Mononuclear cell (primary cell): ENCODE data around the gene ST3GAL5. TPM values are rescaled to one million over a fixed set of nuclear protein-coding genes. Genes with fewer than 3 reads are reported as not detected.
"Not testable (repeated sequence)": the region's sequence is repeated elsewhere in the genome, so short reads cannot be mapped to it uniquely, and the experiment has no call there.

ENCODE experiments used
- H3K27me3 ChIP-seq: 2 replicates; pipeline ENCODE4 v1.6.0; 2011; ENCODE audit warnings: low read length, control low read depth; ENCODE audit not compliant: insufficient read depth
- H3K4me1 ChIP-seq: 2 replicates; pipeline ENCODE4 v1.5.1; 2011; ENCODE audit warnings: mild to moderate bottlenecking, low read length, control low read depth; ENCODE audit not compliant: insufficient read depth
- H3K4me3 ChIP-seq: 2 replicates; pipeline ENCODE4 v1.5.1; 2011; ENCODE audit warnings: mild to moderate bottlenecking, low read length, moderate library complexity
- H3K9me3 ChIP-seq: 2 replicates; pipeline ENCODE4 v1.5.1; 2011; ENCODE audit warnings: low read depth, mild to moderate bottlenecking, control low read depth, low read length
- total RNA-seq: library from RNA; depleted of rRNA; stranded (reverse); fragments of >200 nt; gene quantifications from one replicate; pipeline ENCODE4 v1.2.3, GENCODE V29; 2012

Gene ST3GAL5
- total RNA-seq, 1 donor, result 54.7 TPM

- Histone ChIP-seq H3K4me1 (peaks cover 62% of the 10 kb centered on the region), H3K27me3 (no peaks in the 10 kb centered on the region), H3K9me3 (no peaks in the 10 kb centered on the region), H3K4me3 (peak overlapping the region; percentile 89)
These were observed 964 bp upstream of the ST3GAL5 start for GRCh38 chr2:85889627-85890281.

DNA sequence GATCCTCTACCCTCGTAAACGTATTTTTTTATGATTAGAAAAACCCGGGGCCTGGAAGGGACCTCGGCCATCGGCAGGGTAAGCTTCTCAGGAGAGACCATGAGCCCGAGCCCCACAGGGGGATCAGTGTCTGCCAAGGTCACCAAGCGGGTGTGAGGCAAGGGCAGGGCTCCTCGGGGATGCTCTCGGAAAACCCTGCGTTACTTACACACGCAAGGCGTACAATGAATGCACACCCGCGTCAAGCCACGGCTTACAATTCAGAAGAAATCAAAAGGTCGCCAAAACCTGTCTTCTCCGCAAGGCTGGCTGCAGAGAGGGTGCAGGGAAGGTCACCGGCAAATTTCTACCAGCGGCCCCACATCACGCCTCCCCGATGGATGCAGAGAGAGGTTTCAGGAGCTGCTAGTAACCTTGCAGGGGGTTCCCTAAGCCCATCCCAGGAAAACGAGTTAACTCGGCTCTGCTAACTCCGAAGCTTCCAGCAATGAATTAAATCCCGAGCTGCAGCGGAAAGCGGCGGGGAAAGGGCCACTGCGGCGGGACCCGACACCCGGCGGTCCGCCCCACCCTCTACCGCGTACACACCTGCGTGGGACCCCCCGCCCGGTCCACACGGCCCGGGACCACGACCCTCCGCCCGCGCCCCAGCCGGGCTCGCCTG, 638 bp downstream of the ST3GAL5 start:
- Histone ChIP-seq H3K9me3 (no peaks in the 10 kb centered on the region), H3K4me1 (peaks cover 62% of the 10 kb centered on the region), H3K27me3 (no peaks in the 10 kb centered on the region), H3K4me3 (peak overlapping the region; percentile 89)

- Histone ChIP-seq H3K27me3 (no peaks in the 10 kb centered on the region), H3K4me1 (peaks cover 62% of the 10 kb centered on the region), H3K4me3 (peak overlapping the region; percentile 89), H3K9me3 (no peaks in the 10 kb centered on the region)
These were observed 1.2 kb downstream of the ST3GAL5 start for GRCh38 chr2:85887566-85888019.

DNA sequence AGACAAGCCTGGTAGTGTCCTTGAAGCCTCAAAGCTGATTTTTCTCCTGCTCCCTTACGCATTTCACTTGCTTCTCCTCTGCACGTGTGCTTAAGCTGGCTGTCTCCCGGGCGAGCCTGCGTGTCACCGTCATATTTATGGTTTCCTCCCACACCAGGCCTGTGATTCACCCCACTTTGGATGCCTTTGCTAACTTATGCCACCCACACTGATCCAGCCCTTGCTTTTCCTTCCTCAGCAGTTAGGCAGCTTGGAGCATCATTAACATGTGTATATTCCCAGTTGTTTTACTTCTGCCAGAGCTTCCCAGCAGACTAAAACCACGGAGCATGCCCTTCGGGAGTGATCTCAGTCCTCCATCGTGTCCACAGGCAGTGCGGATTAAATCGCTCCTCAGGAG, 2.2 kb downstream of the ST3GAL5 start:
- Histone ChIP-seq H3K4me3 (no peak overlapping the region), H3K4me1 (peaks cover 56% of the 10 kb centered on the region), H3K27me3 (no peaks in the 10 kb centered on the region), H3K9me3 (no peaks in the 10 kb centered on the region)

DNA sequence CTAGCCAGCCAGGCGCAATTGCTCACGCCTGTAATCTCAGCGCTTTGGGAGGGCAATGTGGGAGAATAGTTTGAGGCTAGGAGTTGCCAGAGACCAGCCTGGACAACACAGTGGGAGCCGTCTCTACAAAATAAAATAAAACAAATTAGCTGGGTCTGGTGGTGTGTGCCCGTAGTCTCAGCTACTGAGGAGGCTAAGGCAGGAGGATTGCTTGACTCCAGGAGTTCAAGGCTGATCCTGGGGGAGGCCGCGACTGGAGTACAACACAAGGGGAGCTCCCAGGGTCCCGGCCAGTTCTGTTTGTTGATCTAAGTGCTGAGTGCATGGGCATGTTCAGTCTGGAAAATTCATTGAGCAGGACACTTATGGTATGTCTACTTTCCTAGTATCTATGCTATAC, 2.6 kb downstream of the ST3GAL5 start:
- Histone ChIP-seq H3K9me3 (no peaks in the 10 kb centered on the region), H3K27me3 (no peaks in the 10 kb centered on the region), H3K4me1 (peaks cover 53% of the 10 kb centered on the region), H3K4me3 (no peak overlapping the region)

- H3K4me1 ChIP-seq, result peaks cover 35% of the 10 kb centered on the region
- H3K4me3 ChIP-seq, H3K9me3 ChIP-seq, H3K27me3 ChIP-seq: not testable (repeated sequence)
These were observed 7.0 kb downstream of the ST3GAL5 start for GRCh38 chr2:85881781-85882180.

GRCh38 chr2:85880716-85881328, 8.0 kb downstream of the ST3GAL5 start:
- not testable (repeated sequence) for H3K9me3 ChIP-seq, H3K27me3 ChIP-seq, H3K4me3 ChIP-seq
- H3K4me1 ChIP-seq, result peaks cover 35% of the 10 kb centered on the region

DNA sequence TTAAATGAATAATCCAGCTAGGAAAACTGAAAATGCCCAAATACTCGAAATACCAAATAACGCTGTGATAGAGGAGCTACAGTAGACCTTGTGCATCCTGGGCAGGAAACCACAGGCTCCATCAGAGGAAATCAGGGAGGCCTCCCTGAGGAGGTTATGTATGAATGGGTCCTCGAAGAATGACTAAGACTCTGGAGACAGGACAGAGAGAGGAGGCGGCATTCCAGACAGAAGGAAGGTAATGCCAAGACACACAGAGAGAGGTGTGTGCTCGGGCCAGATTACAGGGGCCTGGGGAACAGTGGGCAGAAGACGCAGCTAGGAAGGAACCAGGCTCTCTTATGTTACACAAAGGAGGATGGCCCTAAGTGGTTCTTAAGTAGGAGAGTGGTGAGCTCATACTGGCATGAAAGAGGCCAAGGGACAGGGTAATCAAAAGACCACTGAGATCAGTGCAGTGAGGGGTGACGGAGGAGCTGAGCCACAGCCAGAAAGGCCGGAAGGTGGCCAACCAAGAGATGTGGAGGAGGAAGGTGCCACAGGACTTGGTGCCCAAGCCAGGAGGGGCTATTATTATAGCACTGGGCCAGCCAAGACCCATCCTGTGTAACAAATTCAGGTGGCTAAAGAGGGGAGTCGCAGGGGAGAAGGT, 9.9 kb downstream of the ST3GAL5 start:
- Histone ChIP-seq H3K27me3 (no peaks in the 10 kb centered on the region), H3K4me3 (no peak overlapping the region), H3K4me1 (peaks cover 42% of the 10 kb centered on the region), H3K9me3 (no peaks in the 10 kb centered on the region)

DNA sequence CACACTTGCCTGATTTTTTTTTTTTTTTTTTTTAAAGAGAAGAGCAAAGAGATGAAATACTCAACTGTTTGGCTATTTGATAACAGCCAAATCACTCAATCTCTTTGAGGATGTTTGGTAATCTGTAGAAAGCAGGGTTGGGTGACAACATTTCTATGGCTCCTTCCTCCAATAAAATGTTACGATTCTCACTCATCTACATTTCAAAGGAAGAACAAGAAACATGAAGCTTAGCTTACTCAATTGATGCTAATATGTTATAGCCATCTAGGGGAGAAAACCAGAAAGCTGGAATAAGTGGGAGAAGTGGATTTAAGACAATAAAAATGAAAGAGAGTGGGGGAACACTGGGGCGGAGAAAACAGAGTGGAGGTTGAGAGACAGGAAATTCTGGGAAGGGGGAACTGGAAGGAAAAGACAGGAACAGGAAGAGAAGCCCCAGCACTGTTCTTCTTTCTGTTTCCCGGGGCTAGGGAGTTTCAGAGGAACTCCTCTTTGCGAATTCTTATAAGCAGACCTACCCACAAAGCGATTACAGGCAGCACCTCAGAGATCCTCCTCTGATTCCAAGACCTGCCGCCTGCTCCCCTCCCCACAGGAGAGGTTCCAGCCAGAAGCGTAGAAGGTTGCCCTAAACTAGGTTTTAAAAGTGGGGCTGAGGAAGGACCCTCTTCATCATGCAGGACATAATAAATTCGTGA, 13.3 kb downstream of the ST3GAL5 start:
- Histone ChIP-seq H3K9me3 (no peaks in the 10 kb centered on the region), H3K27me3 (no peaks in the 10 kb centered on the region), H3K4me3 (no peak overlapping the region), H3K4me1 (peaks cover 42% of the 10 kb centered on the region)

- H3K9me3 ChIP-seq, result no peaks in the 10 kb centered on the region
- H3K27me3 ChIP-seq, result no peaks in the 10 kb centered on the region
- peaks cover 28% of the 10 kb centered on the region for H3K4me1 ChIP-seq
- H3K4me3 ChIP-seq, result no peak overlapping the region
These were observed 15.1 kb downstream of the ST3GAL5 start for GRCh38 chr2:85873679-85874078.

- Histone ChIP-seq H3K4me1 (peaks cover 26% of the 10 kb centered on the region), H3K9me3 (no peaks in the 10 kb centered on the region)
These were observed 16.1 kb downstream of the ST3GAL5 start for GRCh38 chr2:85872536-85873161.

GRCh38 chr2:85871494-85872164, 17.2 kb downstream of the ST3GAL5 start:
- H3K27me3 ChIP-seq, result no peaks in the 10 kb centered on the region
- no peaks in the 10 kb centered on the region for H3K9me3 ChIP-seq
- H3K4me3 ChIP-seq, result no peak overlapping the region
- peaks cover 24% of the 10 kb centered on the region for H3K4me1 ChIP-seq

More at GRCh38 chr2:85872536-85873161, 16.1 kb downstream of the ST3GAL5 start:
- H3K4me3 ChIP-seq, result no peak overlapping the region
- H3K27me3 ChIP-seq, result no peaks in the 10 kb centered on the region

DNA sequence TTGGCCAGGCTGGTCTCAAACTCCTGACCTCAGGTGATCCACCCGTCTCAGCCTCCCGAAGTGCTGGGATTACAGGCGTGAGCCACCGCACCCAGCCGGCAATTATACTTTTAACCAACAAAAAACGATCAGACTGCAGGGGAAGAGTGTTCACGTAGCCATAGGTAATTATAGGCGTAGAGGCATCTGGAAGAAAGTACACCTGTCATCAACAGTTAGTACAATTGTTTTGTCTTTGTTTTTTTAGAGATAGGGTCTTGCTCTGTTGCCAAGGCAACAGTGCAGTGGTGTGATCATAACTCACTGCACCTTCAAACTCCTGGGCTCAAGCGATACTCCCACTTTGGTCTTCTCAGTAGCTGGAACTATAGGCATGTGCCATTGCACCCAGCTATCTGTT, 20.0 kb downstream of the ST3GAL5 start:
- H3K4me1 ChIP-seq, result no peaks in the 10 kb centered on the region
- H3K27me3 ChIP-seq, result no peaks in the 10 kb centered on the region
- no peaks in the 10 kb centered on the region for H3K9me3 ChIP-seq
- no peak overlapping the region for H3K4me3 ChIP-seq
